ENCODE results near the gene BAHCC1.

GRCh38 chr17:81368161-81369022, 26.9 kb upstream of the BAHCC1 start:
- TF ChIP-seq YY1 (IDR thresholded peaks at IDR 0.05; ENCODE audit: insufficient read depth, insufficient read length) (no peak), ZNF274 (IDR thresholded peaks at IDR 0.05; ENCODE audit: low read depth, low read length) (no peak)

Data from NT2/D1 (cell line).